GM04504 (cell line): Measurements from ENCODE around the gene TLR3.
"Not testable (repeated sequence)": the region's sequence is repeated elsewhere in the genome, so short reads cannot be mapped to it uniquely, and the experiment has no call there.

Source experiments
- DNase-seq: peaks from one replicate; pipeline ENCODE4 v3.0.0-alpha.2; 2012; ENCODE audit warnings: low read depth

TLR3 gene

GRCh38 chr4:186047501-186047900 is 21.5 kb upstream of the TLR3 start:
- not testable (repeated sequence) for DNase-seq

- not testable (repeated sequence) for DNase-seq
These were observed 18.8 kb upstream of the TLR3 start for GRCh38 chr4:186050135-186050534.

- no peak for DNase-seq
These were observed 17.9 kb upstream of the TLR3 start for GRCh38 chr4:186051096-186051495.

- DNase-seq = no peak
These were observed 10.5 kb upstream of the TLR3 start for GRCh38 chr4:186058253-186058979.

GRCh38 chr4:186058980-186059316 is 10.0 kb upstream of the TLR3 start:
- no peak for DNase-seq

- DNase-seq = no peak
These were observed 7.0 kb upstream of the TLR3 start for GRCh38 chr4:186061921-186062320.

- peak; percentile 10 for DNase-seq
These were observed 1.1 kb upstream of the TLR3 start for GRCh38 chr4:186067757-186068385.

GRCh38 chr4:186069729-186070128 is 773 bp downstream of the TLR3 start:
- no peak for DNase-seq

GRCh38 chr4:186072516-186072915 is 3.6 kb downstream of the TLR3 start:
- no peak for DNase-seq

GRCh38 chr4:186074189-186074588 is 5.2 kb downstream of the TLR3 start:
- DNase-seq = no peak

- no peak for DNase-seq
These were observed 10.2 kb downstream of the TLR3 start for GRCh38 chr4:186078981-186079638.

GRCh38 chr4:186079694-186080093 is 10.7 kb downstream of the TLR3 start:
- no peak for DNase-seq

- no peak for DNase-seq
These were observed 12.3 kb downstream of the TLR3 start for GRCh38 chr4:186081202-186081807.

- DNase-seq = no peak
These were observed 13.3 kb downstream of the TLR3 start for GRCh38 chr4:186082221-186082620.

- no peak for DNase-seq
These were observed 19.6 kb downstream of the TLR3 start for GRCh38 chr4:186088523-186088922.

GRCh38 chr4:186092296-186092695 is 23.3 kb downstream of the TLR3 start:
- no peak for DNase-seq

- DNase-seq = no peak
These were observed 26.4 kb downstream of the TLR3 start for GRCh38 chr4:186095406-186095805.

- no peak for DNase-seq
These were observed 27.8 kb downstream of the TLR3 start for GRCh38 chr4:186096681-186097165.

GRCh38 chr4:186097386-186097785 is 28.4 kb downstream of the TLR3 start:
- no peak for DNase-seq

GRCh38 chr4:186102931-186103330 is 34.0 kb downstream of the TLR3 start:
- no peak for DNase-seq

GRCh38 chr4:186104114-186104889 is 35.3 kb downstream of the TLR3 start, which contains the start of gene FAM149A:
Gene FAM149A, plus strand, starts transcription at chr4:186104704.
- DNase-seq = no peak
